GM19468 (cell line): ENCODE measurements around the gene SESN3.

Experiments used
- ATAC-seq: cut with Tn5 transposase; IDR thresholded peaks from one replicate; pipeline ENCODE4 v1.9.1; 2021; ENCODE audit warnings: mild to moderate bottlenecking, moderate library complexity, moderate number of reproducible peaks; ENCODE audit not compliant: unreplicated experiment; ENCODE audit errors: extremely low read depth

Gene SESN3

GRCh38 chr11:95135880-95136279 is 95.1 kb downstream of the SESN3 start:
- no peak for ATAC-seq

- ATAC-seq, result no peak
Measured at GRCh38 chr11:95135155-95135554, 95.8 kb downstream of the SESN3 start.

GRCh38 chr11:95134491-95134890 is 96.5 kb downstream of the SESN3 start:
- no peak for ATAC-seq

- no peak for ATAC-seq
Measured at GRCh38 chr11:95132956-95133355, 98.0 kb downstream of the SESN3 start.

DNA sequence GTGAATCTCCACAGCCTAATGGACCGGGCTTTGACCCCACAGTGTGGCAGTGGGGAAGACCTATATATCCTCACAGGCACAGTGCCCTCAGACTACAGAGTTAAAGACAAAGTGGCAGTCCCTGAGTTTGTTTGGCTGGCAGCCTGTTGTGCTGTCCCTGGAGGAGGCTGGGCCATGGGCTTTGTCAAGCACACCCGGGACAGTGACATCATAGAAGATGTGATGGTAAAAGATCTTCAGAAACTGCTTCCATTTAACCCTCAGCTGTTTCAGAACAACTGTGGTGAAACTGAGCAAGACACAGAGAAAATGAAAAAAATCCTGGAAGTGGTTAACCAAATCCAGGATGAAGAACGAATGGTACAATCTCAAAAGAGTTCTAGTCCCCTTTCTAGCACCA is 102.4 kb downstream of the SESN3 start:
- ATAC-seq, result no peak

- ATAC-seq, result no peak
Measured at GRCh38 chr11:95123556-95123955, 107.4 kb downstream of the SESN3 start.

DNA sequence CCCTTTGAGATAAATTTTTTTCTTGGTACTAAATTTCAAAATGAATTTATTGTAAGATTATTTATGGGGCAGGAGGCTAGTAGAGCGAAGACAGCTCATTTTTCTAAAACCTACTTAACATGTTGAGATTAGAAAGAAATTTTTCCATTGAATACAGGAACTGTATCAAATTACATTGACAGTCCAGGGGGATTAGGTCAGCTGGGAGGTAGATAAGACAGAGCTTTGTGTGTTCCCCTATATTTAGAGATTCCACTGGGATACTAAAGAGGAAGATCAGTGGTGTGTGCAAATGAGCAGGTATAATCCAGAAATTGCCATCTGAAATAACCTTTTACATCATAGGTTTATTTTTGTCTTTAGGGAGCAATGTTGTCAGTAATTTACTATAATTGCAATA is 109.3 kb downstream of the SESN3 start:
- ATAC-seq, result no peak

- no peak for ATAC-seq
Measured at GRCh38 chr11:95119361-95120060, 111.5 kb downstream of the SESN3 start.

- ATAC-seq, result no peak
Measured at GRCh38 chr11:95115597-95115996, 115.4 kb downstream of the SESN3 start.
